Activated effector memory CD4-positive, alpha-beta T cell treated with Interleukin-2 at 50 U/mL for 16 hours (primary cell): ENCODE results near the gene MSL2.
"Not testable (repeated sequence)": the region's sequence is repeated elsewhere in the genome, so short reads cannot be mapped to it uniquely, and the experiment has no call there.

ENCODE experiments used
- DNase-seq: peaks from one replicate; pipeline ENCODE4 v3.0.0-alpha.2; 2020

MSL2 gene

GRCh38 chr3:136141891-136142290 lies 54.2 kb downstream of the MSL2 start:
- no peak for DNase-seq

GRCh38 chr3:136141291-136141785 lies 54.8 kb downstream of the MSL2 start:
- no peak for DNase-seq

GRCh38 chr3:136136454-136136853 lies 59.7 kb downstream of the MSL2 start:
- no peak for DNase-seq

GRCh38 chr3:136135039-136135802 lies 60.9 kb downstream of the MSL2 start:
- DNase-seq, result no peak

- no peak for DNase-seq
These were observed 62.0 kb downstream of the MSL2 start for GRCh38 chr3:136134091-136134490.

GRCh38 chr3:136131647-136132046 lies 64.5 kb downstream of the MSL2 start:
- DNase-seq, result not testable (repeated sequence)

GRCh38 chr3:136122006-136122405 lies 74.1 kb downstream of the MSL2 start:
- DNase-seq, result no peak

GRCh38 chr3:136120373-136121348 lies 75.5 kb downstream of the MSL2 start:
- DNase-seq, result no peak

GRCh38 chr3:136119783-136120182 lies 76.4 kb downstream of the MSL2 start:
- DNase-seq, result not testable (repeated sequence)

- not testable (repeated sequence) for DNase-seq
These were observed 76.8 kb downstream of the MSL2 start for GRCh38 chr3:136119332-136119731.

GRCh38 chr3:136114421-136114820 lies 81.7 kb downstream of the MSL2 start:
- no peak for DNase-seq

GRCh38 chr3:136110481-136110880 lies 85.7 kb downstream of the MSL2 start:
- no peak for DNase-seq

- no peak for DNase-seq
These were observed 86.6 kb downstream of the MSL2 start for GRCh38 chr3:136109499-136109898.

- no peak for DNase-seq
These were observed 90.0 kb downstream of the MSL2 start for GRCh38 chr3:136106101-136106500.

GRCh38 chr3:136105044-136105443 lies 91.1 kb downstream of the MSL2 start:
- DNase-seq, result no peak
